ENCODE results near the gene ACOT8.

ACOT8 gene

GRCh38 chr20:45852326-45852725 lies 4.9 kb downstream of the ACOT8 start:
- Histone ChIP-seq H3K9ac (ENCODE audit: low read length) (no peak overlapping the region), H3K4me3 (ENCODE audit: low read length) (no peak overlapping the region), H3K4me2 (ENCODE audit: low read length) (no peak overlapping the region), H4K20me1 (ENCODE audit: insufficient read depth, low read length) (no peaks in the 10 kb centered on the region), H3K9me3 (ENCODE audit: insufficient read depth, low read length) (no peaks in the 10 kb centered on the region), H3K4me1 (ENCODE audit: low read length) (peaks cover 7% of the 10 kb centered on the region), H3K27ac (ENCODE audit: low read length) (no peak overlapping the region), H3K36me3 (replicated peaks; ENCODE audit: low read depth, low read length) (peaks cover 7% of the 10 kb centered on the region), H2AFZ (ENCODE audit: low read depth, low read length) (no peak overlapping the region), H3K79me2 (ENCODE audit: low read length) (peaks cover 14% of the 10 kb centered on the region), H3K27me3 (ENCODE audit: low read depth, low read length) (no peaks in the 10 kb centered on the region)
- no peak for TF ChIP-seq EZH2phosphoT487 (IDR thresholded peaks at IDR 0.05; ENCODE audit: low read depth)

- Histone ChIP-seq H2AFZ (ENCODE audit: low read depth, low read length) (no peak overlapping the region), H3K4me1 (ENCODE audit: low read length) (peaks cover 6% of the 10 kb centered on the region), H4K20me1 (ENCODE audit: insufficient read depth, low read length) (no peaks in the 10 kb centered on the region), H3K27me3 (ENCODE audit: low read depth, low read length) (no peaks in the 10 kb centered on the region), H3K79me2 (ENCODE audit: low read length) (peaks cover 8% of the 10 kb centered on the region), H3K9ac (ENCODE audit: low read length) (no peak overlapping the region), H3K27ac (ENCODE audit: low read length) (no peak overlapping the region), H3K4me3 (ENCODE audit: low read length) (no peak overlapping the region), H3K9me3 (ENCODE audit: insufficient read depth, low read length) (no peaks in the 10 kb centered on the region), H3K4me2 (ENCODE audit: low read length) (no peak overlapping the region), H3K36me3 (replicated peaks; ENCODE audit: low read depth, low read length) (peaks cover 7% of the 10 kb centered on the region)
- TF ChIP-seq EZH2phosphoT487 (IDR thresholded peaks at IDR 0.05; ENCODE audit: low read depth) (no peak), CTCF (IDR thresholded peaks at IDR 0.05; ENCODE audit: low read depth, low read length) (no peak)
Measured at GRCh38 chr20:45851501-45851900, 5.7 kb downstream of the ACOT8 start.

DNA sequence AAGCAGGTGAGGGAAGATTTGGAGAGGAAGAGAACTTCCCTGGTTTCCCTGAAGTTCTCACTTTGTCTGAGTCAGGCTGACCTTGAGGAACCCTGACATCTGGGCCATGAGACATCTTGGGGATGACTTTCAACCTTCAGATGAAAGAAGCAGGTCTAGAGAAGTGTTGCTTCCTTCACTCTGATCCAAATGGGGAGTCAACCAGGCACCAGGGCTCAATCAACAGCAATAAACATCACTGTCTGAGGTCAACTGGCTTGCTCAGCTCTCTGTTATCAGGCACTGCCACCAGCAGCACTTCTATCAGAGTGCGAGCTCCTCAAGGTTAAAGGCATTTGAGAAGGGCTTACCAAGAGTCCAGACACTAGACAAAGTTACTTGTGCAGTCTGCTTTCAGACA lies 6.3 kb downstream of the ACOT8 start:
- Histone ChIP-seq H3K4me1 (ENCODE audit: low read length) (no peaks in the 10 kb centered on the region), H3K36me3 (replicated peaks; ENCODE audit: low read depth, low read length) (peaks cover 7% of the 10 kb centered on the region), H3K4me3 (ENCODE audit: low read length) (no peak overlapping the region), H3K4me2 (ENCODE audit: low read length) (no peak overlapping the region), H2AFZ (ENCODE audit: low read depth, low read length) (no peak overlapping the region), H3K27me3 (ENCODE audit: low read depth, low read length) (no peaks in the 10 kb centered on the region), H3K79me2 (ENCODE audit: low read length) (peaks cover 2% of the 10 kb centered on the region; the same call in 1 of the 2 replicates), H4K20me1 (ENCODE audit: insufficient read depth, low read length) (no peaks in the 10 kb centered on the region), H3K9ac (ENCODE audit: low read length) (no peak overlapping the region), H3K9me3 (ENCODE audit: insufficient read depth, low read length) (no peaks in the 10 kb centered on the region), H3K27ac (ENCODE audit: low read length) (no peak overlapping the region)
- TF ChIP-seq CTCF (IDR thresholded peaks at IDR 0.05; ENCODE audit: low read depth, low read length) (no peak), EZH2phosphoT487 (IDR thresholded peaks at IDR 0.05; ENCODE audit: low read depth) (no peak)

- Histone ChIP-seq H4K20me1 (ENCODE audit: insufficient read depth, low read length) (no peaks in the 10 kb centered on the region), H3K4me1 (ENCODE audit: low read length) (no peaks in the 10 kb centered on the region), H3K27ac (ENCODE audit: low read length) (no peak overlapping the region), H2AFZ (ENCODE audit: low read depth, low read length) (no peak overlapping the region), H3K9ac (ENCODE audit: low read length) (no peak overlapping the region), H3K9me3 (ENCODE audit: insufficient read depth, low read length) (no peaks in the 10 kb centered on the region), H3K4me3 (ENCODE audit: low read length) (no peak overlapping the region), H3K4me2 (ENCODE audit: low read length) (no peak overlapping the region), H3K79me2 (ENCODE audit: low read length) (no peaks in the 10 kb centered on the region), H3K27me3 (ENCODE audit: low read depth, low read length) (no peaks in the 10 kb centered on the region), H3K36me3 (replicated peaks; ENCODE audit: low read depth, low read length) (peaks cover 9% of the 10 kb centered on the region)
- no peak for TF ChIP-seq CTCF (IDR thresholded peaks at IDR 0.05; ENCODE audit: low read depth, low read length)
- TF ChIP-seq EZH2phosphoT487 (IDR thresholded peaks at IDR 0.05; ENCODE audit: low read depth): no peak
Measured at GRCh38 chr20:45850238-45850637, 7.0 kb downstream of the ACOT8 start.
